Right ventricle myocardium superior (tissue), 1 donor: ENCODE results near the gene BBOF1. TPM values are rescaled to one million over a fixed set of nuclear protein-coding genes. Genes with fewer than 3 reads are reported as not detected.
A peak's percentile ranks its signal among the peaks of the same experiment; 100 is the strongest.
"Not testable (repeated sequence)": the region's sequence is repeated elsewhere in the genome, so short reads cannot be mapped to it uniquely, and the experiment has no call there.

ENCODE experiments used
- ATAC-seq: fragments of 200-7000 bp; cut with Tn5 transposase; one replicate; pipeline ENCODE4 v1.9.1; 2020; ENCODE audit warnings: mild to moderate bottlenecking; ENCODE audit not compliant: poor library complexity
- DNase-seq: peaks from one replicate; pipeline ENCODE4 v3.0.0-alpha.2; 2020
- intact Hi-C: fragments of 100-400 bp; cut with DNase I; formaldehyde crosslinking; loops from one replicate; pipeline ENCODE4 v1.11.2; 2022
- long read RNA-seq: library from polyadenylated mRNA; unstranded; transcript quantifications from one replicate; pipeline ENCODE4 v2.0.0, GENCODE V29; 2021
- total RNA-seq: library from RNA; stranded (reverse); fragmentation: NEBNext Ultra II Directional; extraction: Animal tissue kit (Norgen Biotek cat#: 25700); gene quantifications from one replicate; pipeline ENCODE4 v1.2.1, GENCODE V29; 2021
- donor health status: DM: no; HTN: yes; CAD: no; lungs with severe emphysema.

The BBOF1 gene
- 2.3 TPM for total RNA-seq
- long read RNA-seq, partial matches to known transcripts, result 0 of 14 reads
- long read RNA-seq, other reads (novel, unspliced or antisense), result 12 of 14 reads

GRCh38 chr14:74018586-74019407 is at the start of gene BBOF1, which contains the start of gene ENTPD5:
Gene BBOF1, plus strand, starts transcription at chr14:74019349. Its CDS starts 130 bp downstream, at chr14:74019479.
Gene ENTPD5, minus strand, starts transcription at chr14:74019288. Its CDS starts 31,186 bp downstream, at chr14:73988102.
- peak; percentile 99 for ATAC-seq
- intact Hi-C loops, result no loop called here
- DNase-seq, result peak; percentile 92

- no peak for DNase-seq
- intact Hi-C loops, result no loop called here
- no peak for ATAC-seq
Measured at GRCh38 chr14:73973497-73973896, 45.7 kb upstream of the BBOF1 start.

- no peak for ATAC-seq
Measured at GRCh38 chr14:73976125-73976524, 43.0 kb upstream of the BBOF1 start.

GRCh38 chr14:73977896-73978295 is 41.3 kb upstream of the BBOF1 start:
- intact Hi-C loops, result no loop called here
- DNase-seq, result no peak
- ATAC-seq, result no peak

More at GRCh38 chr14:73976125-73976524, 43.0 kb upstream of the BBOF1 start:
- intact Hi-C loops, result no loop called here
- DNase-seq, result no peak

GRCh38 chr14:73988065-73988464 is 31.1 kb upstream of the BBOF1 start:
- intact Hi-C loops, result no loop called here
- no peak for DNase-seq
- ATAC-seq, result no peak

GRCh38 chr14:73988656-73989055 is 30.5 kb upstream of the BBOF1 start:
- not testable (repeated sequence) for ATAC-seq

GRCh38 chr14:73991092-73991491 is 28.1 kb upstream of the BBOF1 start:
- ATAC-seq (no peak), DNase-seq (no peak)
- intact Hi-C loops, result no loop called here

More at GRCh38 chr14:73988656-73989055, 30.5 kb upstream of the BBOF1 start:
- DNase-seq, intact Hi-C loops: not testable (repeated sequence)

- intact Hi-C loops, ATAC-seq, DNase-seq: not testable (repeated sequence)
Measured at GRCh38 chr14:73994926-73995325, 24.2 kb upstream of the BBOF1 start.

- ATAC-seq (no peak), DNase-seq (no peak)
- intact Hi-C loops, result no loop called here
Measured at GRCh38 chr14:73995977-73996378, 23.2 kb upstream of the BBOF1 start.

- intact Hi-C loops, result no loop called here
- no peak for DNase-seq
- no peak for ATAC-seq
Measured at GRCh38 chr14:73996731-73997107, 22.4 kb upstream of the BBOF1 start.

- intact Hi-C loops, result no loop called here
- no peak for ATAC-seq
- no peak for DNase-seq
Measured at GRCh38 chr14:73997108-73997943, 21.8 kb upstream of the BBOF1 start.

GRCh38 chr14:73997944-73998447 is 21.2 kb upstream of the BBOF1 start:
- no peak for DNase-seq
- ATAC-seq, result no peak
- intact Hi-C loops, result no loop called here

- DNase-seq (no peak), ATAC-seq (no peak)
- intact Hi-C loops, result no loop called here
Measured at GRCh38 chr14:73998726-73999125, 20.4 kb upstream of the BBOF1 start.

GRCh38 chr14:74005664-74006063 is 13.5 kb upstream of the BBOF1 start:
- intact Hi-C loops, ATAC-seq, DNase-seq: not testable (repeated sequence)

GRCh38 chr14:74008843-74009499 is 10.2 kb upstream of the BBOF1 start:
- intact Hi-C loops, result no loop called here
- no peak for DNase-seq
- ATAC-seq, result no peak

- DNase-seq, result no peak
- ATAC-seq, result no peak
- intact Hi-C loops, result no loop called here
Measured at GRCh38 chr14:74014299-74014698, 4.8 kb upstream of the BBOF1 start.

- no peak for DNase-seq
- ATAC-seq, result no peak
- intact Hi-C loops, result no loop called here
Measured at GRCh38 chr14:74015176-74015575, 4.0 kb upstream of the BBOF1 start.

- ATAC-seq (no peak), DNase-seq (no peak)
- intact Hi-C loops, result no loop called here
Measured at GRCh38 chr14:74015963-74016362, 3.2 kb upstream of the BBOF1 start.

- no peak for DNase-seq
- ATAC-seq, result peak; percentile 12
- intact Hi-C loops, result no loop called here
Measured at GRCh38 chr14:74018174-74018585, 969 bp upstream of the BBOF1 start.
